Activated CD8-positive, alpha-beta T cell treated with anti-CD3 and anti-CD28 coated beads for 36 hours (primary cell): ENCODE data around the gene RAB18. TPM values are rescaled to one million over a fixed set of nuclear protein-coding genes. Genes with fewer than 3 reads are reported as not detected.
A peak's percentile ranks its signal among the peaks of the same experiment; 100 is the strongest.
"Not testable (repeated sequence)": the region's sequence is repeated elsewhere in the genome, so short reads cannot be mapped to it uniquely, and the experiment has no call there.

Source experiments
- ATAC-seq: fragments of 200-7000 bp; cut with Tn5 transposase; one replicate; pipeline ENCODE4 v1.10.0; 2021; ENCODE audit warnings: mild to moderate bottlenecking, moderate library complexity
- CTCF ChIA-PET: fragments of 350-600 bp; sonication (Branson Sonifier 250); formaldehyde crosslinking; loops from one replicate; lab custom pipeline; 2021; ENCODE audit warnings: antibody characterized with exemption; lab: Charles Lee
- POLR2A ChIA-PET: fragments of 350-600 bp; sonication (Branson Sonifier 250); formaldehyde crosslinking; loops from one replicate; lab custom pipeline; 2021; ENCODE audit warnings: antibody characterized with exemption; lab: Charles Lee
- DNase-seq: peaks from one replicate; pipeline ENCODE4 v3.0.0-alpha.2; 2020
- H3K27ac Mint-ChIP-seq: one replicate; pipeline ENCODE4 v1.8.0; 2021; ENCODE audit warnings: mild to moderate bottlenecking, mixed read lengths
- H3K27me3 Mint-ChIP-seq: one replicate; pipeline ENCODE4 v1.8.0; 2021; ENCODE audit warnings: mixed read lengths
- H3K36me3 Mint-ChIP-seq: one replicate; pipeline ENCODE4 v1.8.0; 2021; ENCODE audit warnings: low read depth, mixed read lengths
- H3K4me1 Mint-ChIP-seq: one replicate; pipeline ENCODE4 v1.8.0; 2021; ENCODE audit warnings: low read depth, mixed read lengths
- H3K4me3 Mint-ChIP-seq: one replicate; pipeline ENCODE4 v1.8.0; 2021; ENCODE audit warnings: mild to moderate bottlenecking, moderate library complexity, mixed read lengths
- H3K9me3 Mint-ChIP-seq: one replicate; pipeline ENCODE4 v1.8.0; 2021; ENCODE audit warnings: mixed read lengths
- CTCF ChIP-seq: fragments of 200-600 bp; IDR thresholded peaks from one replicate; pipeline ENCODE4 v1.8.0; 2022; ENCODE audit warnings: antibody characterized with exemption, mild to moderate bottlenecking
- intact Hi-C: fragments of 100-400 bp; cut with micrococcal nuclease; formaldehyde crosslinking; loops from one replicate; pipeline ENCODE4 v1.10.0; 2022
- total RNA-seq, 2 experiments: library from RNA; stranded (reverse); gene quantifications; one replicate each; pipeline ENCODE4 v1.2.3, GENCODE V29; 2021

The RAB18 gene
- total RNA-seq, 2 experiments from 2014 or later: 42.0 to 47.2 TPM

DNA sequence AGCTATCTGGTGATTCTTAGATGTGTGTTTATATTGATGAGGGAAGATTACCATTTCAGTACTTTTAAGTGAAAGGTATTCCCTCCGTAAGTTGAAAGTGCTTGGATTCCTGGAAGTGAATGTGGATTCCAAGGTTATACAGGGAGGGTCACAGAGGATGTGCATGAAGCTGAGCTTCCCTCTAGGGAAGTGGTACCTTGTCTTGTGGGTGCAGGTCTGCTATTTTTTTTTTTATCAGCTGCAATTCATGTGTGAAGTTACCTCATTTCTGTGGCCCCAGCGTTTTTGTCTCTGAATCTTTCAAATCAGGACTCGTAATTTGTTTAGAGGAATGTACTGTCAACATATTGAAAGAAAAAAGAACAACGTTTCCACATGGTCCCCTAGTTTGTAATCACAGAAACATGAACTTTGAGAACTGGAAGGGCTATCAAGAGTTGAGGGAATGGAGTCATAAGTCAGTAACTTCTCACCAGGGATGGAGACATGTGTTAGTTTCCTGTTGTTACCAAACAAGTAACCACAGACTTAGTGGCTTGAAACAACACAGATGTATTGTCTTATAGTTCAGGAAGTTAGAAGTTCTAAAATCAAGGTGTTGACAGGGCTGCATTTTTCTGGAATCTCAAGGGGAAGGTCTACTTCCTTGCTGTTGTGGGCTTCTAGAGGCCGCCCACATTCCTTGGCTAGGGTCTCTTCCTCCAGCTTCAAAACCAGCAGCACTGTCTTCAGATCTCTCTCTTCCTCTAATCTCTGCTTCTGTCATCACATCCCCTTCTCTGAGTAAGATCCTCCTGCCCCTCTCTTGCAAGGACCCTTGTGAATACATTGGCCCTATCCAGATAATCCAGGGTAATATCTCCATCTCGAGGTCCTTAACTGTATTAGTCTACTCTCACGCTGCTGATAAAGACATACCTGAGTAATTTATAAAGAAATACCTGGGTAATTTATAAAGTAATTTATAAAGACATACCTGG, 64.4 kb downstream of the RAB18 start:
- TF ChIP-seq CTCF: no peak
- no peak overlapping the region for H3K4me3 Mint-ChIP-seq
- no peaks in the 10 kb centered on the region for H3K27me3 Mint-ChIP-seq
- intact Hi-C loops: no loop called here
- peaks cover 6% of the 10 kb centered on the region for H3K36me3 Mint-ChIP-seq
- ChIA-PET CTCF (interaction anchor here (1.0 kb wide), 1 partner anchor 9 kb away, joined by 3 read pairs; no protein-coding TSS in a partner anchor), POLR2A (no interaction called here)
- peaks cover 3% of the 10 kb centered on the region for H3K9me3 Mint-ChIP-seq
- H3K27ac Mint-ChIP-seq: peak overlapping the region; percentile 59
- peak; percentile 39 for ATAC-seq
- H3K4me1 Mint-ChIP-seq: peaks cover 31% of the 10 kb centered on the region
- no peak for DNase-seq

DNA sequence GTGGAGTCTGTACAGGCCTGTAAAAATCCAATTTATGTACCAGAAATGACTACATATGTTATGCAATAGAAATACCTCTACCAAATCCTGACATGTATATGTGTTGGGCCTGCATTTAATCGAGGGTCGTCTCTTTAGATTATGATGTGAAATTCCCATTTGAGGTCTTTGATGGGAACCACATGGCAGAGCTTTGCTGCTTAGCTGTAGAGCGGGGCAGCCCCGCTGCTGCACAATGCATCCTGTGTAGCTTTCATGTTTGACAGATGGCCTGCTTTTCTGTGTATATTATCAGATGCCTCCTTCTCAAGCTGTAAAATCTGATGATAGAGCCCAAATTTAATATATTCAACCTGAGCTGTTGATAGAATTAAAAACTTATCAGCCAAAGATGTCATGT, 65.8 kb downstream of the RAB18 start:
- POLR2A ChIA-PET: no interaction called here
- Mint-ChIP-seq H3K4me1 (peaks cover 19% of the 10 kb centered on the region), H3K36me3 (peaks cover 6% of the 10 kb centered on the region), H3K9me3 (peaks cover 3% of the 10 kb centered on the region), H3K27me3 (no peaks in the 10 kb centered on the region), H3K27ac (no peak overlapping the region), H3K4me3 (no peak overlapping the region)
- no peak for ATAC-seq
- intact Hi-C loops: no loop called here
- no peak for TF ChIP-seq CTCF
- CTCF ChIA-PET: no interaction called here
- no peak for DNase-seq

GRCh38 chr10:27577038-27577437, 72.9 kb downstream of the RAB18 start:
- intact Hi-C loops, H3K9me3 Mint-ChIP-seq, H3K27me3 Mint-ChIP-seq, POLR2A ChIA-PET, H3K4me1 Mint-ChIP-seq, H3K4me3 Mint-ChIP-seq, H3K36me3 Mint-ChIP-seq, ATAC-seq, CTCF ChIA-PET, DNase-seq, H3K27ac Mint-ChIP-seq: not testable (repeated sequence)

- no peaks in the 10 kb centered on the region for H3K4me1 Mint-ChIP-seq
- no peak overlapping the region for H3K4me3 Mint-ChIP-seq
- ATAC-seq (no peak), DNase-seq (no peak)
- intact Hi-C loops: no loop called here
- H3K27ac Mint-ChIP-seq: no peak overlapping the region
- ChIA-PET CTCF (no interaction called here), POLR2A (interaction anchor here (0.9 kb wide), 1 partner anchor 168 kb away, joined by 3 read pairs; no protein-coding TSS in a partner anchor)
- H3K36me3 Mint-ChIP-seq: no peaks in the 10 kb centered on the region
- no peaks in the 10 kb centered on the region for H3K27me3 Mint-ChIP-seq
- H3K9me3 Mint-ChIP-seq: no peaks in the 10 kb centered on the region
- no peak for TF ChIP-seq CTCF
Measured at GRCh38 chr10:27578316-27578715, 74.2 kb downstream of the RAB18 start.

GRCh38 chr10:27581225-27581624, 77.1 kb downstream of the RAB18 start:
- ChIA-PET POLR2A (no interaction called here), CTCF (no interaction called here)
- intact Hi-C loops: no loop called here
- Mint-ChIP-seq H3K9me3 (no peaks in the 10 kb centered on the region), H3K36me3 (no peaks in the 10 kb centered on the region), H3K4me3 (no peak overlapping the region), H3K27ac (no peak overlapping the region), H3K4me1 (no peaks in the 10 kb centered on the region), H3K27me3 (no peaks in the 10 kb centered on the region)
- TF ChIP-seq CTCF: no peak
- DNase-seq (no peak), ATAC-seq (no peak)
